GM18861 (cell line): ENCODE data around the gene PRPF39.
"Not testable (repeated sequence)": the region's sequence is repeated elsewhere in the genome, so short reads cannot be mapped to it uniquely, and the experiment has no call there.

Experiments
- ATAC-seq: cut with Tn5 transposase; IDR thresholded peaks from one replicate; pipeline ENCODE4 v1.9.1; 2021; ENCODE audit not compliant: unreplicated experiment

PRPF39 gene

GRCh38 chr14:45083976-45084722 lies at the start of gene PRPF39:
TSS of gene PRPF39 (plus strand) at chr14:45084116. CDS start at chr14:45095240, 11,124 bp downstream.
- ATAC-seq, result peak; percentile 90

- no peak for ATAC-seq
Observed at GRCh38 chr14:45034730-45035129, 49.2 kb upstream of the PRPF39 start.

- no peak for ATAC-seq
Observed at GRCh38 chr14:45038256-45038655, 45.7 kb upstream of the PRPF39 start.

GRCh38 chr14:45038865-45039264 lies 45.1 kb upstream of the PRPF39 start:
- no peak for ATAC-seq

GRCh38 chr14:45039390-45039789 lies 44.5 kb upstream of the PRPF39 start:
- ATAC-seq, result no peak

- no peak for ATAC-seq
Observed at GRCh38 chr14:45041641-45042040, 42.3 kb upstream of the PRPF39 start.

GRCh38 chr14:45044638-45045037 lies 39.3 kb upstream of the PRPF39 start:
- no peak for ATAC-seq

- no peak for ATAC-seq
Observed at GRCh38 chr14:45048385-45048784, 35.5 kb upstream of the PRPF39 start.

- no peak for ATAC-seq
Observed at GRCh38 chr14:45051180-45051579, 32.7 kb upstream of the PRPF39 start.

- ATAC-seq, result no peak
Observed at GRCh38 chr14:45051896-45052295, 32.0 kb upstream of the PRPF39 start.

GRCh38 chr14:45057349-45057748 lies 26.6 kb upstream of the PRPF39 start:
- no peak for ATAC-seq

GRCh38 chr14:45057881-45058364 lies 26.0 kb upstream of the PRPF39 start:
- no peak for ATAC-seq

GRCh38 chr14:45060551-45060950 lies 23.4 kb upstream of the PRPF39 start:
- no peak for ATAC-seq

GRCh38 chr14:45065540-45065939 lies 18.4 kb upstream of the PRPF39 start:
- ATAC-seq, result no peak

- ATAC-seq, result no peak
Observed at GRCh38 chr14:45065956-45066355, 18.0 kb upstream of the PRPF39 start.

GRCh38 chr14:45066667-45067066 lies 17.2 kb upstream of the PRPF39 start:
- ATAC-seq, result no peak

GRCh38 chr14:45068396-45068795 lies 15.5 kb upstream of the PRPF39 start:
- no peak for ATAC-seq

GRCh38 chr14:45070215-45070614 lies 13.7 kb upstream of the PRPF39 start:
- no peak for ATAC-seq

- no peak for ATAC-seq
Observed at GRCh38 chr14:45072126-45072525, 11.8 kb upstream of the PRPF39 start.

GRCh38 chr14:45073231-45073879 lies 10.6 kb upstream of the PRPF39 start:
- no peak for ATAC-seq

- no peak for ATAC-seq
Observed at GRCh38 chr14:45078323-45078722, 5.6 kb upstream of the PRPF39 start.

- not testable (repeated sequence) for ATAC-seq
Observed at GRCh38 chr14:45080416-45080968, 3.4 kb upstream of the PRPF39 start.
